Fibroblast of mammary gland (primary cell): ENCODE data around the gene CNRIP1.
A peak's percentile ranks its signal among the peaks of the same experiment; 100 is the strongest.

Source experiments
- DNase-seq: peaks from one replicate; pipeline ENCODE4 v3.0.0-alpha.2; 2010; ENCODE audit warnings: low read depth
- H3K4me3 ChIP-seq: 2 replicates; pipeline ENCODE4 v1.5.1; 2011; ENCODE audit warnings: low read depth, mild to moderate bottlenecking, low read length, moderate library complexity; ENCODE audit not compliant: control insufficient read depth
- TF ChIP-seq, protein P1 (sequence below): conservative IDR thresholded peaks from 2 replicates; pipeline ENCODE4 v1.5.1; 2011; ENCODE audit warnings: low read depth, low read length, inconsistent platforms; ENCODE audit not compliant: control insufficient read depth, insufficient read depth

Gene CNRIP1

GRCh38 chr2:68363721-68364120 is 44.0 kb upstream of the CNRIP1 start:
- no peak overlapping the region for H3K4me3 ChIP-seq
- TF ChIP-seq, protein P1, sequence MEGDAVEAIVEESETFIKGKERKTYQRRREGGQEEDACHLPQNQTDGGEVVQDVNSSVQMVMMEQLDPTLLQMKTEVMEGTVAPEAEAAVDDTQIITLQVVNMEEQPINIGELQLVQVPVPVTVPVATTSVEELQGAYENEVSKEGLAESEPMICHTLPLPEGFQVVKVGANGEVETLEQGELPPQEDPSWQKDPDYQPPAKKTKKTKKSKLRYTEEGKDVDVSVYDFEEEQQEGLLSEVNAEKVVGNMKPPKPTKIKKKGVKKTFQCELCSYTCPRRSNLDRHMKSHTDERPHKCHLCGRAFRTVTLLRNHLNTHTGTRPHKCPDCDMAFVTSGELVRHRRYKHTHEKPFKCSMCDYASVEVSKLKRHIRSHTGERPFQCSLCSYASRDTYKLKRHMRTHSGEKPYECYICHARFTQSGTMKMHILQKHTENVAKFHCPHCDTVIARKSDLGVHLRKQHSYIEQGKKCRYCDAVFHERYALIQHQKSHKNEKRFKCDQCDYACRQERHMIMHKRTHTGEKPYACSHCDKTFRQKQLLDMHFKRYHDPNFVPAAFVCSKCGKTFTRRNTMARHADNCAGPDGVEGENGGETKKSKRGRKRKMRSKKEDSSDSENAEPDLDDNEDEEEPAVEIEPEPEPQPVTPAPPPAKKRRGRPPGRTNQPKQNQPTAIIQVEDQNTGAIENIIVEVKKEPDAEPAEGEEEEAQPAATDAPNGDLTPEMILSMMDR: no peak
- DNase-seq: no peak

DNA sequence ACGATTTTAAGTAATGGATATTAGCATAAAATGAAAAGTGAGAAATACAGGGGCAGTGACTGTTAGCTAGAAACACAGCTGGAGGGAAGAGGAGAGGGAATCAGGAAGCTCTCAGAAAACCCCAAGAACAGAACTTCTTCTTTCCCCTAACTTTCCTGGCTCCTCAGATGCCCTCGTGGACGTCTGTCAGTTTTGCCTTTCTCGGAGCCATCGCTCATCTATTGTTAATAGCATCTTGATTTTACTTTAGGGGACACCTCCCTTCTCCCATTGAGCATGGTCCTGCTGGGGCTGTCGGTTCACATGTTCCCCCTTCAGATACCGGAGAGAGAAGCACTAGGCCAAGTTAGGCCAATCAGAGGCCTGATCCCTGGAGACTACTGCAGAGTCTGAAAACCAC is 43.0 kb upstream of the CNRIP1 start:
- no peak overlapping the region for H3K4me3 ChIP-seq
- DNase-seq: no peak
- TF ChIP-seq, protein P1: no peak

- peak; percentile 66 for DNase-seq
- no peak overlapping the region for H3K4me3 ChIP-seq
- TF ChIP-seq, protein P1: peak; percentile 76
Measured at GRCh38 chr2:68362069-68362468, 42.3 kb upstream of the CNRIP1 start.

- TF ChIP-seq, protein P1: peak; percentile 21
- no peak overlapping the region for H3K4me3 ChIP-seq
- no peak for DNase-seq
Measured at GRCh38 chr2:68359889-68360288, 40.1 kb upstream of the CNRIP1 start.

DNA sequence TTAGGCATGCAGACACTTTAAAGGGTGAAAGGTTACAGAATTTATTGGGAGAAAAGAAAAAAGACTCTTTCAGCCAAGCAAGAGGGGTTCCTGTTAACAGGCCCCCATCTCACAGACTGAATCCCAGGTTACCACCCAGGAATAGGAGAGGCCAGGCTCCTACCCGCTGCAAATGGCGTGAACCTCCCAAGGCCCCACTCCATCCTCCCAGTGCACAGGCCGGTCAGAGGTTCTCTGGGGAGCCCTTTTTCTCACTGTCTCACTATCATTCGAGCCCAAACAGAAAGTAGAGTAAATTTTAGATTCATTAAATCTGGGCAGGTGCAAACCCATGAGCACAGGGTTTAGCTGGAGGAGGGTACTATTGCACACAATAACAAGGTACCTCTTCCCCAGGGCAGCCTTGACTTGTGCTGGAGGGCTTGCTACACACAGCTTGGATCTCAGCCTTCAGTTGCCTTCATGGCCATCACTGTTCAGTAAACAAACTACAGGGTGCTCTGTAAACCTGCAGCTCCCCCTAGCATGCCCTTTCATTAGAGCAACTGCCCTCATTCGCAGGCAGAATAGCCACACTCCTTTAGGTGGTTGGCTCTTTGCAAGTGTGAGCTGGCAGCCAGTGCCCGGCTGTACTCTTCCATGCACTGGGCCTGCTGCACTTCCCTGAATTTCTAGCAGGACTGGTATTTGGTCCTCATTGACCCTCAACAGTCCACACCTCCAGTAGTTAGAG is 38.0 kb upstream of the CNRIP1 start:
- DNase-seq: peak; percentile 70
- TF ChIP-seq, protein P1: peak; percentile 71
- no peak overlapping the region for H3K4me3 ChIP-seq

GRCh38 chr2:68356599-68357239 is 37.0 kb upstream of the CNRIP1 start:
- no peak overlapping the region for H3K4me3 ChIP-seq
- TF ChIP-seq, protein P1: no peak
- DNase-seq: no peak
